LoVo (cell line): ENCODE data around the gene SPAG17.
"Not testable (repeated sequence)": the region's sequence is repeated elsewhere in the genome, so short reads cannot be mapped to it uniquely, and the experiment has no call there.

Experiments used
- DNase-seq: peaks from one replicate; pipeline ENCODE4 v3.0.0-alpha.2; 2016; ENCODE audit warnings: low spot score

The SPAG17 gene

GRCh38 chr1:117971777-117972176 is 213.3 kb downstream of the SPAG17 start:
- DNase-seq: no peak

- no peak for DNase-seq
Observed at GRCh38 chr1:117970252-117970651, 214.8 kb downstream of the SPAG17 start.

GRCh38 chr1:117967881-117968280 is 217.1 kb downstream of the SPAG17 start:
- DNase-seq: no peak

GRCh38 chr1:117967477-117967876 is 217.6 kb downstream of the SPAG17 start:
- no peak for DNase-seq

- DNase-seq: no peak
Observed at GRCh38 chr1:117964290-117965038, 220.6 kb downstream of the SPAG17 start.

- no peak for DNase-seq
Observed at GRCh38 chr1:117959364-117959763, 225.7 kb downstream of the SPAG17 start.

GRCh38 chr1:117952386-117952785 is 232.6 kb downstream of the SPAG17 start:
- no peak for DNase-seq

- no peak for DNase-seq
Observed at GRCh38 chr1:117942293-117942692, 242.7 kb downstream of the SPAG17 start.

- no peak for DNase-seq
Observed at GRCh38 chr1:117933769-117934168, 251.3 kb downstream of the SPAG17 start.

GRCh38 chr1:117932576-117932975 is 252.5 kb downstream of the SPAG17 start:
- DNase-seq: no peak

GRCh38 chr1:117930484-117930883 is 254.5 kb downstream of the SPAG17 start:
- no peak for DNase-seq

- DNase-seq: no peak
Observed at GRCh38 chr1:117930173-117930447, 254.9 kb downstream of the SPAG17 start.

- DNase-seq: peak; percentile 98
Observed at GRCh38 chr1:117929343-117930172, 255.5 kb downstream of the SPAG17 start, which contains the start of the genes GDAP2 and WDR3. GDAP2 (minus strand) TSS chr1:117929621; CDS start chr1:117920357, 9,264 bp downstream. WDR3 (plus strand) TSS chr1:117929739; CDS start chr1:117933320, 3,581 bp downstream.

- peak; percentile 69 for DNase-seq
Observed at GRCh38 chr1:117928881-117929342, 256.1 kb downstream of the SPAG17 start.

GRCh38 chr1:117925981-117926380 is 259.0 kb downstream of the SPAG17 start:
- DNase-seq: no peak

GRCh38 chr1:117922717-117923116 is 262.3 kb downstream of the SPAG17 start:
- not testable (repeated sequence) for DNase-seq

- no peak for DNase-seq
Observed at GRCh38 chr1:117921991-117922390, 263.0 kb downstream of the SPAG17 start.

- DNase-seq: no peak
Observed at GRCh38 chr1:117919376-117919775, 265.7 kb downstream of the SPAG17 start.

GRCh38 chr1:117911051-117911450 is 274.0 kb downstream of the SPAG17 start:
- DNase-seq: no peak

- DNase-seq: no peak
Observed at GRCh38 chr1:117905019-117905418, 280.0 kb downstream of the SPAG17 start.

- DNase-seq: no peak
Observed at GRCh38 chr1:117904485-117904884, 280.5 kb downstream of the SPAG17 start.
